HG03159 (cell line): ENCODE data around the gene RTP5.
"Not testable (repeated sequence)": the region's sequence is repeated elsewhere in the genome, so short reads cannot be mapped to it uniquely, and the experiment has no call there.

Experiments used
- ATAC-seq: cut with Tn5 transposase; IDR thresholded peaks from one replicate; pipeline ENCODE4 v1.9.1; 2021; ENCODE audit warnings: mild to moderate bottlenecking, moderate library complexity; ENCODE audit not compliant: unreplicated experiment

Gene RTP5

DNA sequence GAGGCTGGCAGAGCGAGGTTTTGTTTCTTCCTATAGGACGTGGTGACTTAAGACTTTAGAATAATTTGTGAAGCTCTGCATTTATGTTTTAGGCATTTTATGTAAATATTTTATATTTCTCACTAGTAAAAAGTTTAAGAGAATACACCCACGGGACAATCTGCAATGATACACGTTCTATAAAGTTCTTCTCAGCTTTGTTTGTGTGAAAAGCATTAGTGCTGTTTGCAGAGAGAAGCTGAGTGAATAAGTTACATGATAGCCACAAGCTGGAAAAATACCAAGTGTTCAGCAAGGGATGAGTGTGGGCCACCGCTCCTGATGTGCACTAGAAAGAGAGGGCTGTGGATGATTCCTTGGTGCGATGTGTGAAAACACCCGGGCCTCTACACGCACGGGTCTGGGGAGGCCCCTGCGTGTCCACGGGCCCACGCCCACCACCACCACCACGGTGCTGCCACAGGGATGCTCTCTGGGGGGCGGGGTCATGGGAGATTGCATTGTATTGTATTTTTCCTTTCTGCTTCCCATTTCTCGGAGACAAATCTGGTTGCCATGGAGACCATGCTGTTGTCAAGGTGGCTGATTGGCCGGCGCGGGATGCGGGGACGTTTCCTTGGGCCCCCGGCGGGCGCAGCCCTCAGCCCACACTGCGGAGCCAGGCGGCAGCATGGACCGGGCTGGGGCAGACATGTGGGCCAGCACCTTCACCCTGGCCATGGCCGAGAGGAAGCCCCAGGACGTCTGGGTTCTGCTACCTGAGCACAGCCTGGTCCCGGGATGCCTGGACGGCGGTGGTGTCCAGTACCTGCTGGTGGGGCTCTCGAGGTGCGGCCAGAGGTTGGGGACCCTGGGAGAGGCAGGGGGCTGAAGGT lies at the start of gene RTP5:
RTP5 (plus strand) TSS at position 643 of the 875 bp plus-strand sequence; CDS start at position 671, 28 bp downstream.
- ATAC-seq: no peak

DNA sequence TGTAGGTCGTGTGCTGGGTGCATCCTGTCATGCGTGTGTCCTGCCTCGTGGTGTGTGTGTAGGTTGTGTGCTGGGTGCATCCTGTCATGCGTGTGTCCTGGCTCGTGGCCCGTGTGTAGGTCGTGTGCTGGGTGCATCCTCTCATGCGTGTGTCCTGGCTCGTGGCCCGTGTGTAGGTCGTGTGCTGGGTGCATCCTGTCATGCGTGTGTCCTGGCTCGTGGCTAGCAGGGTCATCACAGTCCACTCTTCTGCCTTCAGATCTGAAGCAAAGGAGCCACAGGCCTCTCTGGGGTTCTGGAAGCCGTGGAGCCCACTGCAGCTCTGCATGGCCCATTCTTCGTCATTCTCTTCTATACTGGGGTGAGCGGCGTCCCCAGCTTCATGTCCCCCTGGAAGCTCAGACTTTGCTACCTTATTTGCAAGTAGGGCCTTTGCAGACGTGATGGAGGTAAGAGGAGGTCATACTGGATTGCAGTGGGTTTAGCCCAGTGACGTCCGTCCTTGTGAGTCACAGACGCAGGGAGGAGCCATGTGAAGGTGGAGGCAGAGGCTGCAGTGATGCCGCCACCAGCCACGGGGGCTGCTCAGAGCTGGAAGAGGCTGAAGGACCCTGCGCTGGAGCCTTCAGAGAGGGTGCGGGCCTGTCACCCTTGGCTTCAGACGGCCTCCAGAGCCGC lies 49.4 kb upstream of the RTP5 start:
- ATAC-seq: not testable (repeated sequence)

DNA sequence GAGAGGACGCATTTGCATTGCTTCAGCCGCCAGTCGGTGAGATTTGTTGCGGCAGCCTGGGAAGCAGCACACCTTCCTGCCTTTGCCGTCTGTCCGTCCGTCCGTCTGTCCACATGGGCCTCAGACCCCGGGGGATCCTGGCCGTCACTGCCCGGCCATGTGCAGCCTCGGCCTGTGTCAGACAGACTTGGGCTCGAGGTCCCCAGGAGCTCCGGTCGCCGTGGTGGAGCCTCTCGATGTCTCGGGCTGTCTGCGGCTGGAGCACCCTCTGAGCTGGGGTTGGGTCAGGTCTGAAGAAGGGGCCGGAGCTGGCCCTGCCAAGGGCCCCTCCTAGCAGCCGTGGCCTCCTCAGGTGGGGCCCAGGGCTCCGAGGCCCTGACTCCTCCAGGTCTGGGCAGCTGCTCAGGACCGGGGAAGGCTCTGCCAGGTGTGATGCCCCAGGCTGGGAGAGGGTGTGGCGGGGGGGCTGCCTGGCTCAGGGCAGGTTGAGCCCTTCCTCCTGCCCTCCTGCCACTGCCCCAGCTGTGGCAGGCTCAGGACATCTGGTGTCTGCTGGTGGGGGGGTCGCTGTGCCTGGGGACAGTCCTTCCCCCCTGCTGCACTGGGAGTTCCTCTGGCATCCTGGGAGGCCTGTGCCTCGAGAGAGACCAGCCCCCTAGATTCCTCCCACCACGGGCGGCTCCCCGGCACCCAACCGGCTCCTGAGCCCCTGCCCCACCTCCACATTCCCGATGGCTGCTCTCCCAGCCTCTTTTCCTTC lies 48.7 kb upstream of the RTP5 start:
- ATAC-seq: no peak

DNA sequence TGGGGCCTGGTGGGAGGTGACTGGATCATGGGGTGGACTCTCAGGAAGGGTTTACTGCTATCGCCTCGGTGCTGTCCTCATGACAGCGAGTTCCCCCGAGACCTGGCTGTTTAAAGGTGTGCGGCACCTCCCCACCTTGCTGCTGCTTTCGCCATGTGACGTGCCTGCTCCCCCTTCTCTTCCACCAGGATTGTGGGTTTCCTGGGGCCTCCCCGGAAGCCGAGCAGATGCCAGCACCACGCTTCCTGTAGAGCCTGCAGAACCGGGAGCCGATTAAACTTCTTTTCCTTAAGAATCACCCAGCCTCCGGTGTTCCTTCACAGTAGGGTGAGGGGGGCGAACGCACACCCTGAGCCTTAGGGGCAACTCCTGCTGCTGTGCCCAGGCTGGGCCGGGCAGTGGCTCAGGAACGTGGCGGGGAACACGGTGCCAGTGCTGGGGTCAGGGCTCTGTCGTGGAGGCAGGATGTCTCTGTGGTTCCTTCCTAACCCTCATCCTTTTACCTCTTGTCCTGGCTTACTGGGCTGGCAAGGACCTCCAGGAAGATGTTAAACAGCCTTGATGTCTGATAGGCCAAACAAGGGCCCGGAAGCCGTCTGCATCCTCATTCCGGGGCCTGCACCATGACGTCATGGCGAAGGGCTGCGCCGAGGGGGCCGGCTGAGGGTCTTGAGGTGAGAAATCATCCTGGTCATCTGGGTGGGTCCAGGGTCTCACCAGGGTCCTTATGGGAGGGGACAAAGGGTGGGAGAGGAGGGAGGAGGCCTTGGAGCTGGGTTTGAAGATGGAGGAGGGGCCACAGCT lies 47.9 kb upstream of the RTP5 start:
- ATAC-seq: no peak

DNA sequence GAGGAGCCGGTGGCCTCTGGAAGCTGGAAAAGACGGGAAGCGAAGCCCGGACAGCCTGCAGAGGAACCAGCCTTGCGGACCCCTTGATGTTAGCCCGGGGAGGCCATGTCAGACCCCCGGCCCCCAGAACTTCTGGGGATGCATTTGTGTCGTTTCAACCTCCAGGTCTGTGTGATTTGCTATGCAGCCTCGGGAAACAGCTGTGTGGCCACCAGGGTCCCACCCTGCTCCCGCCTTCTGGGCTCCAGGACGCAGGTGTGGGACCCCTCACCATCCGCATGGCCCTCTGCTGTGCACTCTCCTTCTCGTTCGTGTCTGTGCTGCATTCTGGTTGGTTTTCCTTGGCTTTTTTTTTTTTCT lies 47.3 kb upstream of the RTP5 start:
- no peak for ATAC-seq

DNA sequence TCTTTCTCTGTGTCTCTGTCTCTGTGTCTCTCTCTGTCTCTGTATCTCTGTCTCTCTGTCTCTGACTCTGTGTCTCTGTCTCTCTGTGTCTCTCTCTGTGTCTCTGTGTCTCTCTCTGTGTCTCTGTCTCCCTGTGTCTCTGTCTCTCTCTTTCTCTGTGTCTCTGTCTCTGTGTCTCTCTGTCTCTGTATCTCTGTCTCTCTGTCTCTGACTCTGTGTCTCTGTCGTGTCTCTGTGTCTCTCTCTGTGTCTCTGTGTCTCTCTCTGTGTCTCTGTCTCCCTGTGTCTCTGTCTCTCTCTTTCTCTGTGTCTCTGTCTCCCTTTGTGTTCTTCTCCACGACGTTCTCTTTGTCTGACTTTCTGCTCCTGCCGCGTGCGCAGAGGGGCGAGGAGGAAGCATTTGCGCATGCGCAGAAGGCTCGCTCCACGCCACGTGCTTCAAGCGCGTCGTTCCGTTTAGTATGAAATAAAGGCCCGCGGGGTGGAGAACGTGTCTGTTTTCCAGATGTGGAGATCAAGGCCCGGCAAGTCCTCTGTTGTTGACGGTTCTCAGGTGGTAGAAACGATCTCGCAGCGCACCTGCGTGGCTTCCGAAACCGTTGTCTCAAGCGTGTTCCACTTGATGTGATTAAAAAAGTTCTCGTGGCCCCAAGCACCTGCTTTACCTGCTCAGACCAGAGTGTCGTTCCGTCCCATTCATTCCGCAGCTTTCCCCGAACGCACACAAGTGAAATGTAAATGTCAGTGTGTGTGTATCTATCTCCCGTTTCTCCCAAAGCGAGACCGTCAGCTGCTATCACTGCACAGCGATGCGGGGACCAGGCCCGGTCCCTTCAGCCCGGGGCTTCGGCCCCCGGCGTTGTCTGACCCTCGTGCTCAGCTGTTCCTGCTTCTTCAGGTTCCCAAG lies 45.7 kb upstream of the RTP5 start:
- not testable (repeated sequence) for ATAC-seq

DNA sequence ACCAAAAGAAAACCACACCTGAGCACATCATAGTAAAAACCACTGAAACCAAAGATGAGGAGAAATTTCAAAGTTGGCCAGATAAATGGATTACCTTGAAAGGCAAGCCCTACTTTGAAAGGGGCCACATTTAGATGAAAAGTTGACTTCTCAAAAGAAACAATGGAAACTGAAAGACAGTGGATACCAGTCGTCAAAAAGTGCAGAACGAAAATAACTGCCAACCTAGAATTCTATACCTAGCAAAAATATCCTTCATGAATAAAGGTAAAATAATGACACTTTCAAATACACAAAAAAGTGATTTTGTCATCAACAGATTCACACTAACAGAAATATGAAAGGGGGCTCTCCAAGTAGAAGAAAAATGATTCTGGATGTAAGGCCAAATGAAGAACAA lies 42.1 kb upstream of the RTP5 start:
- no peak for ATAC-seq

DNA sequence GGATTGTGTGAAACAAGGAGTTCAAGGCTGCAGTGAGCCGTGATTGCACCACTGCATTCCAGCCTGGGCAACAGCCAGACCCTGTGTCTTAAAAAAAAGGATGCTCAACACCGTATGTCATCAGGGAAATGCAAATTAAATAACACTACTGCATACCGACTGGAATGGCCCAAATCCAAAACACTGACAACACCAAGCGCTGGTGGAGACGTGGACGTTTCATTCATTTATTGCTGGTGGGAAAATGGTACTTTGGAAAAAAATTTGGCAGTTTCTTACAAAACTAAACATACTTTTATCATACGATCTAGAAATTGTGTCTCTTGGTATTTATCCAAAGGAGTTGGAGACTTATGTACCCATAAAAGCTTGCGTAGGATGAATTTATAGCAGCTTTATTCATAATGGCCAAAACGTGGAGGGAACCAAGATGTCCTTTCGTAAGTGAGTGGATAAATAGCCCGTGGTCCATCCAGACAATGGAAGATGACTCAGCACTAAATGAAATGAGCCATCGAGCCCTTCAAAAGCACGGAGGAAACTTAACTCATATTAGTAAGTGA lies 36.3 kb upstream of the RTP5 start:
- ATAC-seq: no peak

DNA sequence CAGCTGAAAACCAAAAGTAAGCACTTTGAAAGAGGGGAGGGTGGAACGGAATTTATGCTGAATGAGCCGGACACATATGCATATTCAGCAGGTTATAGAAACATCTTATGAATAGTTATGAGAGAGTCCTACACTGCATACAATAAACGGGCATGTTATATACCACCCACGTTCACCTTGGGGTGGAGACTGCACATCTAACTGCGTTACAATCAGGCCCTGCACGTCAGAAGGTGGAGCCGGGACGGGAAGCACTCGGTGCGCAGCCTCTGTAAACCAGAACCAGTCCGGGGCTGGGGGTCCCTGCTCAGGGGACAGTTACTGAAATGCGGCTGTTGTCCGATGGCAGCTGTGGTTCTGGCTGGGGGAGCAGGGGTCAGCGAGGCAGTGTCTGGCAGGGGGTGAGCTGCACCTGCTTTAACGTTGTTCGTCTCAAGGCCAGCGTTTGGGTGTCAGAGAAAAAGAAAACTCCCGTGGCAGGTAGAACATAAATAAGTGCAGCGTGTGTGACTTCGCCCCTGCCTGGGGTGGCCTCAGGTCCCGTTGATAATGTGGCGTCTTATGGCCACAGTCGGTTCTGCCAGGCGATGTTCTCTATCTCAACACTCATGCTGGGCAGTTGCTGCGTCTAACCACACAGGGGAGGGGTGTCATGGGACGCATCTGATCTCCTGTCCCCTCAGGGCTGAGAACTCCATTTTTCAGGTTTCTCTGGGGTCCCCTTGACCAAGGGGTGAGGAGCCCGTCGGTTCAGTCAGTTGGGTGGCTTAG lies 35.6 kb upstream of the RTP5 start:
- ATAC-seq: not testable (repeated sequence)

DNA sequence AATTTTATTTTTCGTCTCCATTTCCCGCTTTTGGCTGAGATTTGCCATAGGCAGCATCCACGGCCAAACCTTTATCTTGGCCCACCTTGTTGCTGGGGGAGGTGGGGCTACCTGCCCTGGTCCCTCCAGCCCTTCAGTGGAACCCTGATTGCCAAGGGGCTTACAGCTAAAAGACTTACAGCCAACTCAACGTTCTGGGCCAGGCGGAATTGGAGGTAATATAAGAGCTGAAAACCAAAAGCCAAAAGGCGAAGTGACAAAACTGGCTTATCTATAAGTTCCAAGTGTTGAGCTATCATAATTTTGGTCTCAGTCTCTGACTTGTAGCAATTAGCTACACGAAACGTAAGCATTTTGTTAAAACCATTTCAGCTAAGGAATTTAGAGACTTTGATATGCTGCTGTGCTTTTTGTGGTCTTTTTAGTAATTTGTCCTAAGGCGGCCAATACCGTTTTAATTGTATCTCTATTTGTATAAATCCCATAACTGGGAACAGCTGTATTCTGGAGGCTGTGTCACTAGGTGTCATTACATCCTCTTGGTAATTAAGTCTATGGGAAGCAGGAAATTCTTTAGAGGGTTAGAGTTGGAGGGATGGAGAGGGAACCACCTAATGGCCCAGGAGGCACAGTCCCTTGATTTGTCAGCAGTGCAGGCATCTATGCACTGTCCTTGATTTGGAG lies 34.9 kb upstream of the RTP5 start:
- ATAC-seq: no peak

DNA sequence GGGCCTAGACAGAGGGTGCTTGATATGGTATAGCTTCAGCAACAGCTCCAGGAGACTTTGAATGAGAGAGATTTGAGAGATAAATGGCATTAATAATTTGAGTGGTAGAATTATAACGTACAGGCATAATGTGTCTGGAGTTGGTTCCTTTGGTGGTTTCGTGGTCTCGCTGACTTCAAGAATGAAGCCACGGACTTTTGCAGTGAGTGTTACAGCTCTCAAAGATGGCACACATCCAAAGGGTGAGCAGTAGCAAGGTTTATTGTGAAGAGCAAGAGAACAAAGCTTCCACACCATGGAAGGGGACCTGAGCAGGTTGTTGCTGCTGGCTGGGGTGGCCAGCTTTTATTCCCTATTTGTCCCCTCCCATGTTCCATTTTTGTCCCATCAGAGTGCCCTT lies 33.9 kb upstream of the RTP5 start:
- no peak for ATAC-seq

DNA sequence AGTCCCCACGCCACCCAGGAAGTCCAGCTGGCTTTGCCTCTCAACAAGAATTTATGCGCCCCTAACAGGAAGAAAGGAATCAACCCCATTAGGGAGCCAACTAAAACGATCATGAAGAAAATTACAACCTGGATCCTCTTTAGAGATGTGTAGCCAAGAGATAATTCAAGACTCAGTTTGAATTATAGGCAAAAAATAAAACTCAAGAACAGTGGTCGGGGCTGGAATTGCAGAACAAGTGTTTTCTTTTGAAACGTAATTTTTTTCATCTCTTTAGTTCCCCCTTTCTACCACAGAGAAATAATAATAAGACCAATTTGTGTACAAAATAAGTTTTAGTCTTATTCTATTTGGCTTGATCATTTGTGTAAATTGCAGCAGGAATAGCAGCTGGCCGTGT lies 33.2 kb upstream of the RTP5 start:
- no peak for ATAC-seq

DNA sequence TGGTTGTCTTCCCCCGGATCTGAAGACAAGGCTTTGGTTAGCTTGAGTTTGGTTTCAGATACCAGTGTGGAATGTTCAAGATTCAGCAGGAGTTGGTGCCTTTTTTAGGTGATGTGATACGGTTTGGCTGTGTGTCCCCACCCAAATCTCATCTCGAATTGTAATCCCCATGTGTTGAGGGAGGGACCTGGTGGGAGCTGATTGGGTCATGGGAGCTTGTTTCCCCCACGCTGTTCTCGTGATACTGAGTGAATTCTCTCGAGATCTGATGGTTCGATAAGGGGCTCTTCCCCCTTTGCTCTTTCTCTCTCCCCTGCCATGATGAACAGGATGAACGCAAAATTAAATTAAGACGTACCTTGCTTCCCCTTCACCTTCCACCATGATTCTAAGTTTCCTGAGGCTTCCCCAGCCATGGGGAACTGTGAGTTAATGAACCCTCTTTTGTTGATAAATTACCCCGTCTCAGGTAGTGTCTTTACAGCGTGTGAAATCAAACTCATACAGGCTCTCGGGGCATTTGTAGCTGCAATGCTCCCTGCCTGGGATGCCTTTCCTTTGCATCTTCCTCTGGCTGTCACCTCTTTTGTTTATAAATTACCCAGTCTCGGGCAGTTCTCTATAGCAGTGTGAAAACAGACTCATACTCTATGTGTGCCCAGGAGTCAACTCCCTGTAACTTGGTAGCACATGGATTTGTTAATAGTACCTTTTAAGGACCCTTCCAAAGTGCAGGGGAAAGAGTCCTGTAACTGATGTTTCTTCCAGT lies 32.1 kb upstream of the RTP5 start:
- ATAC-seq: no peak

DNA sequence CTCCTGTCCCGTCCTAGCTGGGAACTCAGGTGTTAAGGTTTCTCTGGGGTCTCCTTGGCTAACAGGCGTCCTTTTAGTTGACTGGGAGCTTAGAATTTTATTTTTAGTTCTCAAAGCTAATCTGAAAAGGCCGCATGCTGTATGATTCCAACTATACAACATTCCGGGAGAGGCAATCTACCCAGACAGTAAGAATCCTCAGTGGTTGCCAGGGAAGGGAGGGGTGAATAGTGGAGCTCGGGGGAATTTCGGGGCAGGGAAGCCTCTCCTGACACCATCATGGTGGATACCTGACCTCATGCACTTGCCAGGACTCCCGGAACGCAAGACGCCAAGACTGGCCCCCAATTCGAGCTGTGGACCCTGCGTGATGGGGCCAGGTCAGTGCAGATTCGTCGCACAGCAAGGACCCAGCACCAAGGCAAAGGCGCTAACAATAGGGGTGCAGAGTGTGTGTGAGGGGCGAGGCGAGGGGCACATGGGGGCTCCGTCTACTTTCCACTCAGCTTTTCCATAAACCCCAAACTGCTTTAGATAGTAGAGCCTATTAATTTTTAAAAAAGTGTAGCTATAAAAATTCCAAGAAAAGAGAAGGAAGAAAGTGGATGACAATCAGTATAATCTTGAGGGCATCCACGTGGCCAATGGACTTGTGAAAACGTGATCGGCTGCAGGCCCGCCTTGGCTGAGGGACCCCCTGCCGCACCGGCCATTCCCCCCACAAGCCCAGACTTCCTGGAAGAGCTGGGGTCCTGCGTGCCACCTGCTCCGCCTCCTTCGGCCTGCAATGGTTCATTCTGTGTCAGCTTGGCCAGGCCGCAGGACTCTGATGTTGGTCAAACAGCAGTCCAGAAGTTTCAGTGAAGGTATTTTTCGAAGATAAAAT lies 28.1 kb upstream of the RTP5 start:
- ATAC-seq: no peak

DNA sequence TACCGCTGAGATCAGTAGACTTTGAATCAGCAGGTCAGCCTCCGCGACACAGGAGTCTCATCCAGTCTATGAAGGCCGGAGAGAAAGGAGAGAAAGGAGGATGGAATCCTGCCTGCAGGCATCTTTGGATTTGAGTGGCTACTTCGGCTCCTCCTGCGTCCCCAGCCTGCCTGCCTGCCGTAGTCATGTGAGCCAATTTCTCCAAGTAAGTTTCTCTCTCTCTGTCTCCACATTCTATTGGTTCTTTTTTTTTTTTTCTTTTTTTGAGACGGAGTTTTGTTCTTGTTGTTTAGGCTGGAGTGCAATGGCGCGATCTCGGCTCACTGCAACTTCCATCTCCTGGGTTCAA lies 27.5 kb upstream of the RTP5 start:
- ATAC-seq: no peak

DNA sequence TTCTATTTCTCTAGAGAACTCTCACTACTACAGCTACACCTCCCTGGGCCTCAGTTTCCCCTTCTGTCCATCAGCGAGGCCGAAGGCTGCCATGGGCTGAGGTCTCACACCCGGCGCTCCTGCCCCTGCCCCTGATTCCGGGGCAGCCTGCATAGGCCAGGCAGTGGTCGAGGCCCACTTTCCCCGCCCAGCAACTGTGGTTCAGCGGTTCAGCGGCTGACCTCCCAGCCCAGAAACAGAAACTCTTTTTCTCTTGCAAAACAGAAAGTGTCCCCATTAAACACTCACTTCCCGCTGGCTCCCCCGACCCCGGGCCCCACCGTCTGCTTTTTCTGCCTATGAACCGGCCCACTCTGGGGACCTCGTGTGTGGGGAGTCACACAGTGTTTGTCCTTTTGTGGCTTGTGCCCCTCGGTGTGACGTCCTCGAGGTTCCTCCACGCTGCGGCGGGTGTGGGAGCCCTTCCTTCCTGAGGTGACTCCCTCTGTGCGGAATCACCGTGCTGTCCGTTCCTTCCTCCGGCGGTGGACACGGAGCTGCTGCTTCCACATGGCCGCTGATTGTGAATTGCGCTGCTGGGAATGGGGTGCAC lies 26.8 kb upstream of the RTP5 start:
- no peak for ATAC-seq
